Measurements from ENCODE around the gene CCDC154. TPM values are rescaled to one million over a fixed set of nuclear protein-coding genes. Genes with fewer than 3 reads are reported as not detected.

CCDC154 gene
- total RNA-seq, 3 donors from 2014 or later, result 0.48 to 1.2 (median 0.98) TPM

DNA sequence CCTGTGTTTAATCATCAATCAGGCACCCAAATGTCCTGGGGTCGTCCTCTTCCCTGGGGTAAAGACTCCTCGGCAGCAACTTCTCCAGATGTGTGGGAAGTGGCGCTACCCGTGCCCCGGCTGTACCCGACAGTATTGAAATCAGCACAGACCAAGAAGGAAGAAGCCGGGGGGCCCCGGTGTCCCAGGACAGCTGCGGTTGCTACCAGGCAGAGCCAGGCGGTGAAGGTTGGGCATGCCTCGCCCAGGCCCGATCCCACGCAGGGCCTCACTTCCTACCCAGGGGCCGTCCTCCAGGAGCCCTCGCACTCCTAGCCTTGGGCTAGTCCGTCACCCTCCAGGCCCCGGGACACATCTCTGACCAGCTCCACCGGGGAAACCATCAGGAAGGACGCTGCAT is 9.0 kb upstream of the CCDC154 start:
- H3K9me3 ChIP-seq, result no peaks in the 10 kb centered on the region
- H3K36me3 ChIP-seq, result peaks cover 8% of the 10 kb centered on the region
- intact Hi-C loops (cut with DNase I; ENCODE audit: low total_unique reads), result loop anchor here (10.0 kb wide), 1 partner anchor 389 kb away; no protein-coding TSS in a partner anchor
- H3K4me3 ChIP-seq, result no peak overlapping the region
- H3K27me3 ChIP-seq, result no peaks in the 10 kb centered on the region
- TF ChIP-seq POLR2A (IDR thresholded peaks at IDR 0.05) (no peak), POLR2AphosphoS5 (IDR thresholded peaks at IDR 0.05) (no peak)
- TF ChIP-seq, protein P1, sequence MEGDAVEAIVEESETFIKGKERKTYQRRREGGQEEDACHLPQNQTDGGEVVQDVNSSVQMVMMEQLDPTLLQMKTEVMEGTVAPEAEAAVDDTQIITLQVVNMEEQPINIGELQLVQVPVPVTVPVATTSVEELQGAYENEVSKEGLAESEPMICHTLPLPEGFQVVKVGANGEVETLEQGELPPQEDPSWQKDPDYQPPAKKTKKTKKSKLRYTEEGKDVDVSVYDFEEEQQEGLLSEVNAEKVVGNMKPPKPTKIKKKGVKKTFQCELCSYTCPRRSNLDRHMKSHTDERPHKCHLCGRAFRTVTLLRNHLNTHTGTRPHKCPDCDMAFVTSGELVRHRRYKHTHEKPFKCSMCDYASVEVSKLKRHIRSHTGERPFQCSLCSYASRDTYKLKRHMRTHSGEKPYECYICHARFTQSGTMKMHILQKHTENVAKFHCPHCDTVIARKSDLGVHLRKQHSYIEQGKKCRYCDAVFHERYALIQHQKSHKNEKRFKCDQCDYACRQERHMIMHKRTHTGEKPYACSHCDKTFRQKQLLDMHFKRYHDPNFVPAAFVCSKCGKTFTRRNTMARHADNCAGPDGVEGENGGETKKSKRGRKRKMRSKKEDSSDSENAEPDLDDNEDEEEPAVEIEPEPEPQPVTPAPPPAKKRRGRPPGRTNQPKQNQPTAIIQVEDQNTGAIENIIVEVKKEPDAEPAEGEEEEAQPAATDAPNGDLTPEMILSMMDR (IDR thresholded peaks at IDR 0.05), result no peak
- no peak overlapping the region for H3K27ac ChIP-seq
- H3K4me1 ChIP-seq, result no peaks in the 10 kb centered on the region
- DNase-seq (ENCODE audit: low spot score in 2 of 2), result no peak

DNA sequence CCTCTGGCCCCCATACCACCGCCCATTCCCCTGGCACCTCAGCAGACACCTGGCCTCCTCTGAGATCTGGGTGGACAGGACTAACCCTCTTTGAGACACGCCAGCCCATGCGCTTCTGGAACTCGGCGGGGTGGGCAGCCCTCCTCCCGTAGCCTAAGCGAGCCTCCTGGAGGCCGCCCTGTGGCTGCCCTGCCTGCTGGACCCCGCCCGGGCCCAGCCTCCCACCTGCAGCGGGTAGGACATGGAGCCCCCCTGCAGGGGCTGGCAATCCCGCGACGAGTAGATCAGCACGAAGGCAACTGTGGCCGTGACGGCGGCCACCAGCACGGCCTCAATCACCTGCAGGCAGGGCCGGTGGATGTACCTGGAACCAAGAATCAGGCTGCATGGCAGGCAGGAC is 8.2 kb upstream of the CCDC154 start:
- H3K4me1 ChIP-seq, result no peaks in the 10 kb centered on the region
- no peak overlapping the region for H3K27ac ChIP-seq
- TF ChIP-seq, protein P1 (IDR thresholded peaks at IDR 0.05), result no peak
- no peak for TF ChIP-seq POLR2A (IDR thresholded peaks at IDR 0.05)
- no peak for TF ChIP-seq POLR2AphosphoS5 (IDR thresholded peaks at IDR 0.05)
- intact Hi-C loops (cut with DNase I; ENCODE audit: low total_unique reads), result loop anchor here (10.0 kb wide), 1 partner anchor 388 kb away; no protein-coding TSS in a partner anchor
- H3K9me3 ChIP-seq, result no peaks in the 10 kb centered on the region
- DNase-seq (ENCODE audit: low spot score in 2 of 2), result no peak
- H3K36me3 ChIP-seq, result peaks cover 8% of the 10 kb centered on the region
- H3K4me3 ChIP-seq, result no peak overlapping the region
- no peaks in the 10 kb centered on the region for H3K27me3 ChIP-seq

DNA sequence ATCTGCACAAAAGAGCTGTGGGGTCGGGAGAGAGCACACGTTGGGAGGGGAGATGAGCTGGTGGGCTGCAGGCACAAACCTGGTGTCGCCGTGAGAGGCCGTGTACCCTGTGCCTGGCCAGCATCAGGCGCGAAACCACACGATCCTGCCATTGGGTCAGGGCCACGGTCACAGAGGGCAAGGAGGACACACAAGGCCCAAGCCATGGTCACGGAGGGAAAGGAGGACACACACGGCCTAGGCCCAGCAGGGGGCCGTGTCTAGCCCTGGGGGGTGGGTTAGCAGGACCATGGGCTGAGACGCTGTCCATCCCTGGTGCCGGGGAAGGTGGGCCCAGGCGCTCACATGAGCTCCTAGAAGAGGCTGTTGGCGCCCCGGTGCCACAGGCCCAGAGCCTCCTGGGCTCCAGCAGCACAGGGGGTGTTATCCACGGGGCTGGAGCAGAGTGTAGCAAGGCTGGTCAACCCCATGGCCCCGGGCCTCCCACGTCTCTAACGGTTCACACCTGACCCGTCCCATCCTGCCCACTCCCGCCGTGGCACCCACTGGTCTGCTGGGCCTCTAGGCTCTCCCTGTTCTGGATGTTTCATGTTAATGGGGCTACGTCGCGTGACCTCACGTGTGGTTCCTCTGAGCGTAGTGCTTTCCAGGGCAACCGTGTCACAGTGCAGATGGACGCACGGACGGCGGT is 7.5 kb upstream of the CCDC154 start:
- TF ChIP-seq POLR2A (IDR thresholded peaks at IDR 0.05) (no peak), POLR2AphosphoS5 (IDR thresholded peaks at IDR 0.05) (no peak)
- TF ChIP-seq, protein P1 (IDR thresholded peaks at IDR 0.05), result no peak
- Histone ChIP-seq H3K9me3 (no peaks in the 10 kb centered on the region), H3K4me3 (no peak overlapping the region), H3K27me3 (no peaks in the 10 kb centered on the region), H3K4me1 (no peaks in the 10 kb centered on the region), H3K27ac (no peak overlapping the region), H3K36me3 (peaks cover 8% of the 10 kb centered on the region)
- no peak for DNase-seq (ENCODE audit: low spot score in 2 of 2)
- intact Hi-C loops (cut with DNase I; ENCODE audit: low total_unique reads), result loop anchor here (10.0 kb wide), 1 partner anchor 387 kb away; no protein-coding TSS in a partner anchor

DNA sequence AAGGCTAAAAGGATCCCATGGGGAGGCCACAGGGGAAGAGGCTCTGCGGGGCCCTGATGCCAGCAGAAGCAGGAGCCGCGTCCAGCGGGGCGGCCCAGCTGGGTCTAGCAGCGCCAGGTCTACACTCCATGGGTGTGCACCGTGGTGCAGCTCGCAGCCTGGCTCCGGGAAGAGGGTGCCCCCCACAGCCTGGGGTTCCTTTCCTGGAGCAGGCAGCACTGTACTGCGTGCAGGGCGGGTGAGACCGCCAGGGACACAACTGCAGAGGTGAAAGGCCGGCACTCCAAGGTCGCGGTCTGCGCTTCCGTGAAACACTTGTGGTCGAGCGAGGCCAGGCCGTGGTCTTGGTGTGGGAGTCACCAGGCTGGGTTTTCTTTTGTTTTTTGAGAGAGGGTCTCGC is 6.5 kb upstream of the CCDC154 start:
- TF ChIP-seq, protein P1 (IDR thresholded peaks at IDR 0.05), result no peak
- TF ChIP-seq POLR2A (IDR thresholded peaks at IDR 0.05), result no peak
- no peak for TF ChIP-seq POLR2AphosphoS5 (IDR thresholded peaks at IDR 0.05)
- intact Hi-C loops (cut with DNase I; ENCODE audit: low total_unique reads), result loop anchor here (10.0 kb wide), 1 partner anchor 386 kb away; no protein-coding TSS in a partner anchor
- H3K9me3 ChIP-seq, result no peaks in the 10 kb centered on the region
- H3K4me1 ChIP-seq, result no peaks in the 10 kb centered on the region
- DNase-seq (ENCODE audit: low spot score in 2 of 2), result no peak
- H3K36me3 ChIP-seq, result peaks cover 8% of the 10 kb centered on the region
- no peaks in the 10 kb centered on the region for H3K27me3 ChIP-seq
- H3K27ac ChIP-seq, result no peak overlapping the region
- no peak overlapping the region for H3K4me3 ChIP-seq

DNA sequence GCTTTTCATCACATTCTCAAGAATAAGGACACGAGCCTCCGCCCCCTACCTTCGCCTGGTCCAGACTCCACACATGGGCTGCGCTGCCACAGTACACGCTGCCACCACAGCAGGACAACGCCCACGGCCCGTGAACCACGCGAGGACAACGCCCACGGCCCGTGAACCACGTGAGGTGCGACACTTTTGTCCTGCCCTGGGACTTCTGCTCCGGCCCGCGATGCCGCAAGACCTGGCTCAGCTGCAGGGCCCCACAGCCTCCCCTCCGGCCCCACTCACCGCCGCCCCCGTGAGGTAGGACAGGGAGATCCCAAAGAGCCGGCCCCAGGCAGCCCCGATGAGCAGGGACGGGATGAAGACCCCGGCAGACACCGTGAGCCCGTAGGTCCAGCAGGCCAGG is 5.9 kb upstream of the CCDC154 start:
- intact Hi-C loops (cut with DNase I; ENCODE audit: low total_unique reads), result loop anchor here (10.0 kb wide), 1 partner anchor 385 kb away; no protein-coding TSS in a partner anchor
- TF ChIP-seq, protein P1 (IDR thresholded peaks at IDR 0.05), result no peak
- TF ChIP-seq POLR2AphosphoS5 (IDR thresholded peaks at IDR 0.05), result no peak
- no peaks in the 10 kb centered on the region for H3K4me1 ChIP-seq

More for the DNA sequence above, 5.9 kb upstream of the CCDC154 start:
- Histone ChIP-seq H3K36me3 (peaks cover 8% of the 10 kb centered on the region), H3K27ac (no peak overlapping the region), H3K4me3 (no peak overlapping the region), H3K27me3 (no peaks in the 10 kb centered on the region), H3K9me3 (no peaks in the 10 kb centered on the region)
- no peak for DNase-seq (ENCODE audit: low spot score in 2 of 2)
